Naive B cell (primary cell): ENCODE data around the gene FOXB1. TPM values are rescaled to one million over a fixed set of nuclear protein-coding genes. Genes with fewer than 3 reads are reported as not detected.

Experiments used
- ATAC-seq, 2 donors: fragments of 150-1000 bp; cut with Tn5 transposase; 2 replicates each; pipeline ENCODE4 v1.10.0; 2021; ENCODE audit warnings: low read depth in 2 of 2, mild to moderate bottlenecking in 2 of 2, moderate library complexity in 2 of 2
- DNase-seq: peaks from one replicate; pipeline ENCODE4 v3.0.0; 2022
- H3K27ac Mint-ChIP-seq, 6 donors: one replicate each; pipeline ENCODE4 v1.8.0; 2020 to 2022; ENCODE audit warnings: mild to moderate bottlenecking in 6 of 6, mixed read lengths in 6 of 6, moderate library complexity in 5 of 6, inconsistent platforms in 2 of 6
- H3K27me3 Mint-ChIP-seq, 3 donors: one replicate each; pipeline ENCODE4 v1.8.0; 2021 to 2022; ENCODE audit warnings: mixed read lengths in 3 of 3, mild to moderate bottlenecking in 1 of 3
- H3K36me3 Mint-ChIP-seq, 2 donors: one replicate each; pipeline ENCODE4 v1.8.0; 2020 to 2022; ENCODE audit warnings: mixed read lengths in 2 of 2, inconsistent platforms in 1 of 2, mild to moderate bottlenecking in 1 of 2
- H3K4me1 Mint-ChIP-seq, 3 donors: one replicate each; pipeline ENCODE4 v1.8.0; 2020 to 2022; ENCODE audit warnings: mixed read lengths in 3 of 3, inconsistent platforms in 1 of 3, mild to moderate bottlenecking in 1 of 3, moderate library complexity in 1 of 3
- H3K4me3 Mint-ChIP-seq, 8 donors: one replicate each; pipeline ENCODE4 v1.8.0; 2020 to 2022; ENCODE audit warnings: mild to moderate bottlenecking in 8 of 8, mixed read lengths in 8 of 8, moderate library complexity in 8 of 8, inconsistent platforms in 2 of 8
- H3K9me3 Mint-ChIP-seq, 7 donors: one replicate each; pipeline ENCODE4 v1.8.0; 2020 to 2022; ENCODE audit warnings: mixed read lengths in 7 of 7, mild to moderate bottlenecking in 5 of 7, inconsistent platforms in 2 of 7, moderate library complexity in 1 of 7
- polyA plus RNA-seq, 6 donors: library from polyadenylated mRNA; unstranded; fragments of 300-500 nt; fragmentation: Illumina TruSeq; gene quantifications; one replicate each; pipeline ENCODE4 v1.2.3, GENCODE V29; 2021; ENCODE audit warnings: low read depth in 6 of 6

FOXB1 gene
- polyA plus RNA-seq, 6 donors from 2014 or later: not detected

- DNase-seq: no peak
- H3K27ac Mint-ChIP-seq: no peak overlapping the region
- no peak overlapping the region for H3K4me3 Mint-ChIP-seq
Measured at GRCh38 chr15:60047701-60048100, 43.6 kb downstream of the FOXB1 start.

DNA sequence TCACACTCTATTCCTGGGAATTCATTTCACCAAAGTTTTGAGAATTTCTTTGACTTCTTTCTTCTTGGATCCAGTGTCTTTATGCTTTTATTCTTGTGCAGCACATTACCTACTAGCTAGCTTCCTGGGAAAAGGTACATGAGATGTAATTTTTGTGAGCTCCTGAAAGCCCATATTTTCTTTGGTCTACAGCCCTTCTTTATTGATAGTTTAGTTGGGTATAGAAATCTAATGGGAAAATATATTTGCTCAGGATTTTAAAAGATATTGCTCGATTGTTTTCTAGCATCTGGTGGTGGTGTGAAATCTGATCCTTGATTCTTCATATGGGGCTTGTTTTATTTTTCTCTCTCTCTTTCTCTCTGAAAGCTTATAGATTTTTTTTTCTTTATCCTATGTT is 45.8 kb downstream of the FOXB1 start:
- Mint-ChIP-seq H3K36me3 (no peaks in the 10 kb centered on the region), H3K4me3 (no peak overlapping the region), H3K9me3 (peaks cover 7 to 30% (median 18%) of the 10 kb centered on the region in 7 donors), H3K27ac (no peak overlapping the region), H3K27me3 (peaks cover 0 to 9% (median 4%) of the 10 kb centered on the region in 3 donors), H3K4me1 (no peaks in the 10 kb centered on the region)
- DNase-seq (no peak), ATAC-seq (no peak)

More at GRCh38 chr15:60047701-60048100, 43.6 kb downstream of the FOXB1 start:
- no peaks in the 10 kb centered on the region for H3K36me3 Mint-ChIP-seq
- no peak for ATAC-seq
- no peaks in the 10 kb centered on the region for H3K4me1 Mint-ChIP-seq
- peaks cover 7 to 30% (median 19%) of the 10 kb centered on the region in 7 donors for H3K9me3 Mint-ChIP-seq
- H3K27me3 Mint-ChIP-seq: peaks cover 8 to 11% (median 9%) of the 10 kb centered on the region in 3 donors

GRCh38 chr15:60052796-60053195 is 48.7 kb downstream of the FOXB1 start:
- Mint-ChIP-seq H3K36me3 (no peaks in the 10 kb centered on the region), H3K4me3 (no peak overlapping the region), H3K4me1 (no peaks in the 10 kb centered on the region), H3K27ac (no peak overlapping the region), H3K9me3 (peaks cover 7 to 30% (median 18%) of the 10 kb centered on the region in 7 donors), H3K27me3 (peaks cover 4 to 21% (median 9%) of the 10 kb centered on the region in 3 donors)
- no peak for DNase-seq
- no peak for ATAC-seq

DNA sequence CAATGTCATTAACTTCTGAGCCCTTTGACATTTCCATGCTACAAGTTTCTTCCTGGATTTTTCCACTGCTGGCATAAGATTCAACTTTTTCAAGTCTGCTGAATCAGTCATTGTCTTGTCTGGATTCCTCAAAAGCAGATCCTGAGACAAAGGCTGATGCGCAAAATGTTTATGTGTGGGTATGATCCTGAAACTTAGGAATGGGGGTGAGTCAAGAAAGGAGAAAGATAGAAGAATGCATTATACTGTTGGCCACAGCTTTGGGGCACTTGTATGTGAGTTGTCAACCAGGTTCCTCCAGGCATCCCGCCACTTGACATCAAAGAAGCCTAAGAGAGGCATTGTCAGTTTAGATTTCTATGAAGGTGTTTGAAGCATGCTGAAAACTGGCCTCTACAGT is 50.4 kb downstream of the FOXB1 start:
- Mint-ChIP-seq H3K4me1 (no peaks in the 10 kb centered on the region), H3K27ac (no peak overlapping the region), H3K9me3 (peaks cover 6 to 23% (median 14%) of the 10 kb centered on the region in 7 donors), H3K4me3 (no peak overlapping the region), H3K27me3 (peaks cover 11 to 33% (median 15%) of the 10 kb centered on the region in 3 donors), H3K36me3 (no peaks in the 10 kb centered on the region)
- DNase-seq (no peak), ATAC-seq (no peak)
